B cell (primary cell): ENCODE results near the gene TLE7. TPM values are rescaled to one million over a fixed set of nuclear protein-coding genes. Genes with fewer than 3 reads are reported as not detected.

Source experiments
- ATAC-seq: fragments of 200-7000 bp; cut with Tn5 transposase; one replicate; pipeline ENCODE4 v1.10.0; 2021; ENCODE audit warnings: low read depth, mild to moderate bottlenecking, moderate number of reproducible peaks, moderate library complexity
- CTCF ChIA-PET: fragments of 350-600 bp; sonication (Branson Sonifier 250); formaldehyde crosslinking; loops from one replicate; lab custom pipeline; 2021; ENCODE audit warnings: antibody characterized with exemption, inconsistent platforms; lab: Charles Lee
- POLR2A ChIA-PET: fragments of 350-600 bp; sonication (Branson Sonifier 250); formaldehyde crosslinking; loops from one replicate; lab custom pipeline; 2021; ENCODE audit warnings: antibody characterized with exemption; lab: Charles Lee
- DNase-seq: peaks from one replicate; pipeline ENCODE4 v3.0.0; 2013
- H2AFZ ChIP-seq: 2 replicates; pipeline ENCODE4 v1.6.1; 2012; ENCODE audit warnings: mild to moderate bottlenecking, low read depth, low read length; ENCODE audit not compliant: insufficient read depth, poor library complexity, severe bottlenecking
- H3K27ac ChIP-seq, 2 donors: 1 replicate in 1 of 2; 2 replicates in 1 of 2; pipeline ENCODE4 v1.5.1; 2012 to 2013; ENCODE audit warnings: low read length in 2 of 2, mild to moderate bottlenecking in 2 of 2, moderate library complexity in 1 of 2
- H3K27me3 ChIP-seq, 4 experiments: fragments of 200-600 bp in 1 of 4; sonication (generic) in 1 of 4; replicated peaks in 1 of 4; 1 replicate in 2 of 4; 2 replicates in 2 of 4; pipeline versions ENCODE4 v1.6.1 to v1.7.0; 2013 to 2016; ENCODE audit warnings: low read length in 3 of 4, mild to moderate bottlenecking in 2 of 4, mixed read lengths in 1 of 4, moderate library complexity in 1 of 4; ENCODE audit not compliant: insufficient read depth in 4 of 4, control insufficient read depth in 3 of 4; ENCODE audit errors: control extremely low read depth in 1 of 4
- H3K36me3 ChIP-seq, 2 experiments: replicated peaks in 1 of 2; 1 replicate in 1 of 2; 2 replicates in 1 of 2; pipeline versions ENCODE4 v1.6.1 to v1.7.1; 2013; ENCODE audit warnings: low read length in 1 of 2; ENCODE audit not compliant: insufficient read depth in 2 of 2, control insufficient read depth in 1 of 2; ENCODE audit errors: control extremely low read depth in 1 of 2, extremely low read depth in 1 of 2
- H3K4me1 ChIP-seq, 2 donors: fragments of 200-600 bp in 1 of 2; sonication (generic) in 1 of 2; 1 replicate in 1 of 2; 2 replicates in 1 of 2; pipeline versions ENCODE4 v1.5.1 to v1.6.1; 2013 to 2017; ENCODE audit warnings: low read length in 2 of 2; ENCODE audit not compliant: control insufficient read depth in 2 of 2, insufficient read depth in 2 of 2
- H3K4me2 ChIP-seq: replicated peaks from 2 replicates; pipeline ENCODE3; 2012; ENCODE audit warnings: mild to moderate bottlenecking, low read depth, low read length; ENCODE audit not compliant: poor library complexity, severe bottlenecking
- H3K4me3 ChIP-seq, 5 experiments: fragments of 200-600 bp in 1 of 5; sonication (generic) in 1 of 5; 1 replicate in 3 of 5; 2 replicates in 2 of 5; pipeline versions ENCODE4 v1.5.1 to v1.7.0; 2011 to 2016; ENCODE audit warnings: low read length in 4 of 5, mild to moderate bottlenecking in 4 of 5, low read depth in 2 of 5, control low read depth in 1 of 5, moderate library complexity in 1 of 5; ENCODE audit not compliant: insufficient read depth in 1 of 5; ENCODE audit errors: control extremely low read depth in 1 of 5, extremely low read depth in 1 of 5
- H3K79me2 ChIP-seq: fragments of 200-600 bp; sonication (generic); one replicate; pipeline ENCODE4 v1.6.0; 2016; ENCODE audit warnings: low read length; ENCODE audit not compliant: control insufficient read depth, insufficient read depth
- H3K9ac ChIP-seq: fragments of 200-600 bp; sonication (generic); 2 replicates; pipeline ENCODE4 v1.6.1; 2017; ENCODE audit warnings: mild to moderate bottlenecking, low read length, moderate library complexity
- H3K9me3 ChIP-seq, 3 donors: one replicate each; pipeline versions ENCODE4 v1.6.1 to v1.7.1; 2013; ENCODE audit warnings: low read length in 2 of 3; ENCODE audit not compliant: control insufficient read depth in 2 of 3, insufficient read depth in 1 of 3; ENCODE audit errors: control extremely low read depth in 1 of 3
- H4K20me1 ChIP-seq: 2 replicates; pipeline ENCODE4 v1.6.0; 2012; ENCODE audit warnings: mild to moderate bottlenecking, low read length; ENCODE audit not compliant: insufficient read depth, control insufficient read depth, poor library complexity, severe bottlenecking
- H3K27ac Mint-ChIP-seq: one replicate; pipeline ENCODE4 v1.8.0; 2021; ENCODE audit warnings: mixed read lengths
- H3K27me3 Mint-ChIP-seq: one replicate; pipeline ENCODE4 v1.8.0; 2021; ENCODE audit warnings: mixed read lengths
- H3K4me1 Mint-ChIP-seq: one replicate; pipeline ENCODE4 v1.8.0; 2021; ENCODE audit warnings: mixed read lengths
- H3K4me3 Mint-ChIP-seq: one replicate; pipeline ENCODE4 v1.8.0; 2021; ENCODE audit warnings: mixed read lengths
- H3K9me3 Mint-ChIP-seq: one replicate; pipeline ENCODE4 v1.8.0; 2022; ENCODE audit warnings: mixed read lengths; ENCODE audit not compliant: insufficient read depth
- CTCF ChIP-seq: fragments of 200-600 bp; IDR thresholded peaks from one replicate; pipeline ENCODE4 v1.8.0; 2022; ENCODE audit warnings: antibody characterized with exemption, mild to moderate bottlenecking
- EZH2 ChIP-seq: IDR thresholded peaks from 2 replicates; pipeline ENCODE4 v1.6.1; 2012; ENCODE audit warnings: borderline replicate concordance, low read depth, mild to moderate bottlenecking, moderate library complexity, low read length; ENCODE audit not compliant: insufficient read depth, poor library complexity, severe bottlenecking
- WGBS: methylation state at CpG from one replicate; pipeline ENCODE4 v1.1.5; 2013; ENCODE audit warnings: missing lambda C conversion rate; ENCODE audit not compliant: insufficient coverage; 5-methylcytosine and 5-hydroxymethylcytosine counted together
- intact Hi-C: fragments of 100-400 bp; cut with micrococcal nuclease; formaldehyde crosslinking; loops from one replicate; pipeline ENCODE4 v1.10.0; 2022
- polyA plus RNA-seq: library from polyadenylated mRNA; depleted of rRNA; stranded (reverse); fragments of >200 nt; gene quantifications from 2 replicates; pipeline ENCODE4 v1.2.3, GENCODE V29; 2012
- total RNA-seq, 2 donors: library from RNA; stranded (reverse); fragments of 120-200 nt in 1 of 2; gene quantifications; 1 replicate in 1 of 2; 2 replicates in 1 of 2; pipeline versions ENCODE4 v1.2.3 to v1.2.4, GENCODE V29; 2013 to 2022

The TLE7 gene
- total and polyA plus RNA-seq, 2 donors (not counting 1 experiment from before 2014, with no cell fraction given): not detected

GRCh38 chr16:71484006-71484893 lies 42.4 kb upstream of the TLE7 start:
- no peaks in the 10 kb centered on the region for H4K20me1 ChIP-seq
- no peak for TF ChIP-seq EZH2
- no peaks in the 10 kb centered on the region for H3K9me3 ChIP-seq
- peaks cover 15% of the 10 kb centered on the region for H3K4me1 Mint-ChIP-seq
- ChIA-PET POLR2A (interaction anchor here (1.0 to 2.7 kb wide), 7 partner anchors 15 to 195 kb away, joined by 3 to 24 read pairs (median 3); partner anchors contain the start of genes CMTR2 and ZNF23), CTCF (interaction anchor here (0.9 to 2.9 kb wide), 6 partner anchors 15 to 127 kb away, joined by 3 to 34 read pairs (median 4); partner anchors contain the start of gene ZNF23)
- H3K4me2 ChIP-seq: peak overlapping the region; percentile 80
- H3K4me1 ChIP-seq: peaks cover 9 to 12% of the 10 kb centered on the region in 2 donors
- no peaks in the 10 kb centered on the region for H3K9me3 Mint-ChIP-seq
- H3K27me3 ChIP-seq: no peaks in the 10 kb centered on the region
- H3K27ac ChIP-seq: peak overlapping the region; percentile 99 to 100
- H3K27ac Mint-ChIP-seq: peak overlapping the region; percentile 93
- 1% methylated on average over 37 of the region's 44 CpGs for WGBS
- peaks cover 19% of the 10 kb centered on the region for H3K79me2 ChIP-seq
- peak; percentile 85 for ATAC-seq
- H3K4me3 Mint-ChIP-seq: peak overlapping the region; percentile 89
- no peaks in the 10 kb centered on the region for H3K36me3 ChIP-seq
- peak; percentile 95 for DNase-seq
- H2AFZ ChIP-seq: peak overlapping the region; percentile 71
- peak overlapping the region; percentile 57 to 96 (median 89) for H3K4me3 ChIP-seq
- peak overlapping the region; percentile 99 for H3K9ac ChIP-seq
- peaks cover 7% of the 10 kb centered on the region for H3K27me3 Mint-ChIP-seq
- intact Hi-C loops: loop anchor here (1.0 to 5.0 kb wide), 5 partner anchors 81 to 683 kb away; partner anchors contain the start of genes DHODH and VAC14

GRCh38 chr16:71482569-71482968 lies 40.7 kb upstream of the TLE7 start:
- H3K9me3 ChIP-seq: no peaks in the 10 kb centered on the region
- H3K9ac ChIP-seq: no peak overlapping the region
- no peak overlapping the region for H3K4me2 ChIP-seq
- DNase-seq (no peak), ATAC-seq (no peak)
- WGBS: 95% methylated on average over 3 of the region's 5 CpGs
- peak overlapping the region; percentile 8 for H3K27ac Mint-ChIP-seq
- no peak overlapping the region for H3K4me3 ChIP-seq
- H3K4me3 Mint-ChIP-seq: no peak overlapping the region
- no peaks in the 10 kb centered on the region for H3K27me3 ChIP-seq
- H3K27me3 Mint-ChIP-seq: peaks cover 4% of the 10 kb centered on the region
- H3K36me3 ChIP-seq: peaks cover 0 to 13% of the 10 kb centered on the region in 2 experiments
- no peaks in the 10 kb centered on the region for H4K20me1 ChIP-seq
- peaks cover 9 to 12% of the 10 kb centered on the region in 2 donors for H3K4me1 ChIP-seq
- H3K4me1 Mint-ChIP-seq: peaks cover 15% of the 10 kb centered on the region
- H3K27ac ChIP-seq: no peak overlapping the region
- no peaks in the 10 kb centered on the region for H3K9me3 Mint-ChIP-seq
- H2AFZ ChIP-seq: no peak overlapping the region
- H3K79me2 ChIP-seq: peaks cover 19% of the 10 kb centered on the region
- intact Hi-C loops: loop anchor here (5.0 kb wide), 1 partner anchor 525 kb away; the partner anchor contains the start of gene DHODH
- ChIA-PET CTCF (interaction anchor here (1.4 to 1.5 kb wide), 2 partner anchors 18 to 128 kb away, joined by 4 read pairs; no protein-coding TSS in a partner anchor), POLR2A (no interaction called here)
- no peak for TF ChIP-seq EZH2
- TF ChIP-seq CTCF: no peak
